Epidermal melanocyte (primary cell): Measurements from ENCODE around the gene ADI1.
"Not testable (repeated sequence)": the region's sequence is repeated elsewhere in the genome, so short reads cannot be mapped to it uniquely, and the experiment has no call there.

Experiments used
- DNase-seq: peaks from one replicate; pipeline ENCODE4 v3.0.0; 2011; ENCODE audit warnings: low spot score; ENCODE audit not compliant: insufficient read length

Gene ADI1

DNA sequence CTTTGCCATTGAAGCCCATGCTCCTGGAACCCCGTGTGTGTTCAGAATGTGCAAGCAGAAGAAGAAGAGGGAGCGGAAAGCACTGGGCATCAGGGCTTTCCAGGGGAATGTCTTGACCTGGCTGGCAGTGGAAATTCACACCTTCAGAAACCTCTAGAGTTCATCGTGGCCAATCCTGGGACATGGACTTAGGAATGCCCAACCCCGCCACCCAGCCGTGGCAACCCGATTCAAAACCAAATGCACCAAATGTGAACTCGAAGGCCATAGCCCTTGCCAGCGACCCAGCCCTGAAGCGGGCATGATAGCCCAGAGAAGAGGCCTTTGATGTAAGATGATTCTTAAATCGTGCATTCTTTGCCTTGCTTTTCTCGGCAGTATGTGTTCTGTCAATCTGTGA is 69.4 kb downstream of the ADI1 start:
- no peak for DNase-seq

DNA sequence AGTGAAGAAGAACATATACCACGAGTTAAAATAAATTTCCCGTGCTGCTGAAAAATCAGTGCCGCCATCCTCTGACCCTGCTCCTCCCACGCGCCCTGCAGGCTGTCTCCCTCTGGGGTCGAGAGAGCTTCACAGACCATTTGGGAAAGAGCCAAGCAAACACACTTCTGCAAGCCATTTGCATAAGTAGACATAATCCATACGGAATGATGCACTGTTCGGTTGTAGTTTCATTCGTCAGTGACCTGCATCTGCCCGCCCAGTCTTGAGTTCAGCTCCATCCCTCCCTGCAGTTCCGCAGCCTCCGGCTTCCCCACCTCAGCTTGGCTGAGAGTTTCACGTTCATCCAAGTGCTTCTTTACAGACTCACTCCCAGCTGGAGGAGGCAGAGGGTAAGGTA is 70.2 kb downstream of the ADI1 start:
- no peak for DNase-seq

DNA sequence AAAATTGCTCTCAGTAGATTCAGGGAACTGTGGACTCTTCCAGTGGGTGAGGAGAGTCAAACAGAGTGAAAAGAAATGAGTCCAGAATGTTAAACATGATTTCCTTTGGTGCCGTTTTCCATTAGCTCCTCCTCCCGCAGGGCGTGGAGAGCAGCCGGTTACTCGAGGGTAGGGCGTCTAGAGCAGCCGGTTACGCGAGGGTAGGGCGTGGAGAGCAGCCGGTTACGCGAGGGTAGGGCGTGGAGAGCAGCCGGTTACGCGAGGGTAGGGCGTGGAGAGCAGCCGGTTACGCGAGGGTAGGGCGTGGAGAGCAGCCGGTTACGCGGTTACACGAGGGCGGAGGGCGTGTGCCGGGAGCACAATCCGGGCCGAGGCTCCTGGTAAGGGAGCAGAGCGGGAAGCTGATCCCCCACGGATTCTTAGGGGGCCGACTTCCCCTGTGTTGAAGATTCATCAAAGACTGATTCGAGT is 70.9 kb downstream of the ADI1 start:
- DNase-seq = not testable (repeated sequence)

DNA sequence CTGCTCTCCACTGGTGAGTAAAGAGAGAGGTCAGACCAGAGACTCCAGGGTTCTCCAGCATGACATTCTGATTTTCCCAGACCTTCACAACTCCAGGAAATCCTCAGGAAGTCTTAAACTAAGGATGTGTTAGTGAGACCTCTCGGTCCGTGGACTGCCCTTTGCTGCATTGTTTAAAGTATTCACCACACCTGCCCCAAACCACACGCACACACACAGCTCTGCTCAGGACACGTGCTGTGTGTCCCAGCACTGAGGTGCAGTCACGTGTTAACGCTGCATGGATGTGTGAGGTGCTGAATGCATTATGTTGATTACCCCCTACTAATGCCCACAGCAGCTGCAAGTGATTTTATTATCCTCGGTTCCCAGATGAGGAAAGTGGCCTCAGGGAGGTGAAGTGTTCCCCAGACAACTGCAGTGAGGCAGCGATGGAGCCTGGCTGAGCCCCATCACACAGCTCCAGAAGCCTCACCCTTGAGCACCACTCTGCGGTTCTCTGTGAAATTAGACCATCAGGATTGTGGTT is 71.5 kb downstream of the ADI1 start:
- no peak for DNase-seq
